ENCODE data around the gene PPARG.

PPARG gene

GRCh38 chr3:12392101-12392878 lies 103.4 kb downstream of the PPARG start:
- Histone ChIP-seq H3K9ac (ENCODE audit: low read length) (peak overlapping the region; percentile 33), H3K14ac (ENCODE audit: low read length in 2 of 2) (no peak overlapping the region), H3K4ac (ENCODE audit: low read depth in 1 of 2, low read length in 2 of 2) (no peak overlapping the region), H3K4me1 (ENCODE audit: control insufficient read depth, insufficient read depth, low read depth, low read length) (no peaks in the 10 kb centered on the region), H3K23ac (ENCODE audit: low read length in 2 of 2) (no peak overlapping the region), H3K27ac (ENCODE audit: low read length, poor library complexity, severe bottlenecking) (no peak overlapping the region), H2BK12ac (ENCODE audit: low read length in 2 of 2) (no peak overlapping the region), H2BK5ac (ENCODE audit: low read depth, low read length, poor library complexity, severe bottlenecking) (no peak overlapping the region), H3K79me1 (replicated peaks; ENCODE audit: low read length, poor library complexity, severe bottlenecking) (no peaks in the 10 kb centered on the region), H4K8ac (ENCODE audit: low read length) (no peak overlapping the region), H2AFZ (ENCODE audit: low read depth, low read length) (no peak overlapping the region), H3K27me3 (ENCODE audit: control insufficient read depth in 1 of 2, insufficient read depth in 1 of 2, low read length in 2 of 2) (no peaks in the 10 kb centered on the region), H4K91ac (ENCODE audit: low read length) (no peak overlapping the region), H2BK15ac (ENCODE audit: low read depth, poor library complexity, severe bottlenecking) (no peak overlapping the region), H3K4me3 (ENCODE audit: insufficient read depth in 1 of 2, low read depth in 1 of 2, low read length in 2 of 2) (no peak overlapping the region), H3K9me3 (ENCODE audit: control insufficient read depth, low read length) (no peaks in the 10 kb centered on the region), H3K18ac (ENCODE audit: low read depth in 1 of 2, low read length in 2 of 2) (no peak overlapping the region), H3K4me2 (ENCODE audit: low read length, poor library complexity, severe bottlenecking) (no peak overlapping the region), H2BK120ac (ENCODE audit: low read depth, low read length) (no peak overlapping the region), H2AK5ac (ENCODE audit: low read length, severe bottlenecking) (no peak overlapping the region), H3K36me3 (ENCODE audit: control insufficient read depth in 1 of 2, insufficient read depth in 2 of 2, low read depth in 1 of 2, low read length in 2 of 2) (peaks cover 0 to 43% of the 10 kb centered on the region in 2 experiments)
- no peak for DNase-seq
- 93% methylated on average over 7 of the region's 8 CpGs for WGBS

- Histone ChIP-seq H4K91ac (ENCODE audit: low read length) (no peak overlapping the region), H2AK5ac (ENCODE audit: low read length, severe bottlenecking) (no peak overlapping the region), H3K9me3 (ENCODE audit: control insufficient read depth, low read length) (no peaks in the 10 kb centered on the region), H3K4me3 (ENCODE audit: insufficient read depth in 1 of 2, low read depth in 1 of 2, low read length in 2 of 2) (no peak overlapping the region), H3K4me2 (ENCODE audit: low read length, poor library complexity, severe bottlenecking) (no peak overlapping the region), H2AFZ (ENCODE audit: low read depth, low read length) (no peak overlapping the region), H4K8ac (ENCODE audit: low read length) (no peak overlapping the region), H2BK5ac (ENCODE audit: low read depth, low read length, poor library complexity, severe bottlenecking) (no peak overlapping the region), H3K4ac (ENCODE audit: low read depth in 1 of 2, low read length in 2 of 2) (no peak overlapping the region), H3K27me3 (ENCODE audit: control insufficient read depth in 1 of 2, insufficient read depth in 1 of 2, low read length in 2 of 2) (no peaks in the 10 kb centered on the region), H2BK15ac (ENCODE audit: low read depth, poor library complexity, severe bottlenecking) (no peak overlapping the region), H3K4me1 (ENCODE audit: control insufficient read depth, insufficient read depth, low read depth, low read length) (no peaks in the 10 kb centered on the region), H2BK120ac (ENCODE audit: low read depth, low read length) (no peak overlapping the region), H3K14ac (ENCODE audit: low read length in 2 of 2) (no peak overlapping the region), H3K18ac (ENCODE audit: low read depth in 1 of 2, low read length in 2 of 2) (no peak overlapping the region), H3K27ac (ENCODE audit: low read length, poor library complexity, severe bottlenecking) (no peak overlapping the region), H2BK12ac (ENCODE audit: low read length in 2 of 2) (no peak overlapping the region), H3K9ac (ENCODE audit: low read length) (peak overlapping the region; percentile 39), H3K36me3 (ENCODE audit: control insufficient read depth in 1 of 2, insufficient read depth in 2 of 2, low read depth in 1 of 2, low read length in 2 of 2) (peaks cover 0 to 36% of the 10 kb centered on the region in 2 experiments), H3K23ac (ENCODE audit: low read length in 2 of 2) (no peak overlapping the region), H3K79me1 (replicated peaks; ENCODE audit: low read length, poor library complexity, severe bottlenecking) (peaks cover 3% of the 10 kb centered on the region)
- WGBS: no CpG with 5 or more reads among the region's 1 CpG
- DNase-seq: no peak
Measured at GRCh38 chr3:12393894-12394293, 105.0 kb downstream of the PPARG start.

GRCh38 chr3:12394569-12395271 lies 105.8 kb downstream of the PPARG start:
- Histone ChIP-seq H3K27me3 (ENCODE audit: control insufficient read depth in 1 of 2, insufficient read depth in 1 of 2, low read length in 2 of 2) (no peaks in the 10 kb centered on the region), H4K8ac (ENCODE audit: low read length) (no peak overlapping the region), H3K9me3 (ENCODE audit: control insufficient read depth, low read length) (no peaks in the 10 kb centered on the region), H3K4me1 (ENCODE audit: control insufficient read depth, insufficient read depth, low read depth, low read length) (no peaks in the 10 kb centered on the region), H2BK15ac (ENCODE audit: low read depth, poor library complexity, severe bottlenecking) (no peak overlapping the region), H4K91ac (ENCODE audit: low read length) (no peak overlapping the region), H3K9ac (ENCODE audit: low read length) (peak overlapping the region; percentile 39), H3K23ac (ENCODE audit: low read length in 2 of 2) (no peak overlapping the region), H2BK120ac (ENCODE audit: low read depth, low read length) (no peak overlapping the region), H2AFZ (ENCODE audit: low read depth, low read length) (no peak overlapping the region), H3K36me3 (ENCODE audit: control insufficient read depth in 1 of 2, insufficient read depth in 2 of 2, low read depth in 1 of 2, low read length in 2 of 2) (peaks cover 0 to 28% of the 10 kb centered on the region in 2 experiments), H3K27ac (ENCODE audit: low read length, poor library complexity, severe bottlenecking) (no peak overlapping the region), H2BK5ac (ENCODE audit: low read depth, low read length, poor library complexity, severe bottlenecking) (no peak overlapping the region), H3K14ac (ENCODE audit: low read length in 2 of 2) (no peak overlapping the region), H2AK5ac (ENCODE audit: low read length, severe bottlenecking) (no peak overlapping the region), H3K4me3 (ENCODE audit: insufficient read depth in 1 of 2, low read depth in 1 of 2, low read length in 2 of 2) (peak overlapping the region in 1 of 2 experiments; percentile 41), H2BK12ac (ENCODE audit: low read length in 2 of 2) (no peak overlapping the region), H3K4ac (ENCODE audit: low read depth in 1 of 2, low read length in 2 of 2) (no peak overlapping the region), H3K18ac (ENCODE audit: low read depth in 1 of 2, low read length in 2 of 2) (no peak overlapping the region), H3K79me1 (replicated peaks; ENCODE audit: low read length, poor library complexity, severe bottlenecking) (peaks cover 3% of the 10 kb centered on the region), H3K4me2 (ENCODE audit: low read length, poor library complexity, severe bottlenecking) (no peak overlapping the region)
- 100% methylated on average over 2 of the region's 4 CpGs for WGBS
- no peak for DNase-seq

GRCh38 chr3:12395349-12396012 lies 106.6 kb downstream of the PPARG start:
- 89% methylated on average over 3 of the region's 5 CpGs for WGBS
- no peak overlapping the region for H2BK5ac ChIP-seq (ENCODE audit: low read depth, low read length, poor library complexity, severe bottlenecking)

More at GRCh38 chr3:12395349-12396012, 106.6 kb downstream of the PPARG start:
- no peak overlapping the region for H3K23ac ChIP-seq (ENCODE audit: low read length in 2 of 2)
- no peak overlapping the region for H3K14ac ChIP-seq (ENCODE audit: low read length in 2 of 2)
- peaks cover 0 to 30% of the 10 kb centered on the region in 2 experiments for H3K36me3 ChIP-seq (ENCODE audit: control insufficient read depth in 1 of 2, insufficient read depth in 2 of 2, low read depth in 1 of 2, low read length in 2 of 2)
- no peak overlapping the region for H2BK12ac ChIP-seq (ENCODE audit: low read length in 2 of 2)
- H3K4me3 ChIP-seq (ENCODE audit: insufficient read depth in 1 of 2, low read depth in 1 of 2, low read length in 2 of 2): peak overlapping the region in 1 of 2 experiments; percentile 41
- H3K4ac ChIP-seq (ENCODE audit: low read depth in 1 of 2, low read length in 2 of 2): no peak overlapping the region
- H4K91ac ChIP-seq (ENCODE audit: low read length): no peak overlapping the region
- no peak overlapping the region for H3K4me2 ChIP-seq (ENCODE audit: low read length, poor library complexity, severe bottlenecking)
- H2BK120ac ChIP-seq (ENCODE audit: low read depth, low read length): no peak overlapping the region
- H4K8ac ChIP-seq (ENCODE audit: low read length): no peak overlapping the region
- no peak overlapping the region for H2AK5ac ChIP-seq (ENCODE audit: low read length, severe bottlenecking)
- H2AFZ ChIP-seq (ENCODE audit: low read depth, low read length): no peak overlapping the region
- H3K27me3 ChIP-seq (ENCODE audit: control insufficient read depth in 1 of 2, insufficient read depth in 1 of 2, low read length in 2 of 2): no peaks in the 10 kb centered on the region
- H3K18ac ChIP-seq (ENCODE audit: low read depth in 1 of 2, low read length in 2 of 2): no peak overlapping the region
- peaks cover 3% of the 10 kb centered on the region for H3K79me1 ChIP-seq (replicated peaks; ENCODE audit: low read length, poor library complexity, severe bottlenecking)
- DNase-seq: no peak
- H3K9me3 ChIP-seq (ENCODE audit: control insufficient read depth, low read length): no peaks in the 10 kb centered on the region
- H2BK15ac ChIP-seq (ENCODE audit: low read depth, poor library complexity, severe bottlenecking): no peak overlapping the region
- no peaks in the 10 kb centered on the region for H3K4me1 ChIP-seq (ENCODE audit: control insufficient read depth, insufficient read depth, low read depth, low read length)
- H3K9ac ChIP-seq (ENCODE audit: low read length): peak overlapping the region; percentile 39
- no peak overlapping the region for H3K27ac ChIP-seq (ENCODE audit: low read length, poor library complexity, severe bottlenecking)

Measured in mesenchymal stem cell (in vitro differentiated cells and primary cell).